HG02840 (cell line): ENCODE measurements around the gene TBX22.
"Not testable (repeated sequence)": the region's sequence is repeated elsewhere in the genome, so short reads cannot be mapped to it uniquely, and the experiment has no call there.

Experiments used
- ATAC-seq: cut with Tn5 transposase; IDR thresholded peaks from one replicate; pipeline ENCODE4 v1.9.1; 2021; ENCODE audit warnings: mild to moderate bottlenecking, moderate library complexity, moderate number of reproducible peaks; ENCODE audit not compliant: unreplicated experiment, low FRiP score

Gene TBX22, protein sequence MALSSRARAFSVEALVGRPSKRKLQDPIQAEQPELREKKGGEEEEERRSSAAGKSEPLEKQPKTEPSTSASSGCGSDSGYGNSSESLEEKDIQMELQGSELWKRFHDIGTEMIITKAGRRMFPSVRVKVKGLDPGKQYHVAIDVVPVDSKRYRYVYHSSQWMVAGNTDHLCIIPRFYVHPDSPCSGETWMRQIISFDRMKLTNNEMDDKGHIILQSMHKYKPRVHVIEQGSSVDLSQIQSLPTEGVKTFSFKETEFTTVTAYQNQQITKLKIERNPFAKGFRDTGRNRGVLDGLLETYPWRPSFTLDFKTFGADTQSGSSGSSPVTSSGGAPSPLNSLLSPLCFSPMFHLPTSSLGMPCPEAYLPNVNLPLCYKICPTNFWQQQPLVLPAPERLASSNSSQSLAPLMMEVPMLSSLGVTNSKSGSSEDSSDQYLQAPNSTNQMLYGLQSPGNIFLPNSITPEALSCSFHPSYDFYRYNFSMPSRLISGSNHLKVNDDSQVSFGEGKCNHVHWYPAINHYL

DNA sequence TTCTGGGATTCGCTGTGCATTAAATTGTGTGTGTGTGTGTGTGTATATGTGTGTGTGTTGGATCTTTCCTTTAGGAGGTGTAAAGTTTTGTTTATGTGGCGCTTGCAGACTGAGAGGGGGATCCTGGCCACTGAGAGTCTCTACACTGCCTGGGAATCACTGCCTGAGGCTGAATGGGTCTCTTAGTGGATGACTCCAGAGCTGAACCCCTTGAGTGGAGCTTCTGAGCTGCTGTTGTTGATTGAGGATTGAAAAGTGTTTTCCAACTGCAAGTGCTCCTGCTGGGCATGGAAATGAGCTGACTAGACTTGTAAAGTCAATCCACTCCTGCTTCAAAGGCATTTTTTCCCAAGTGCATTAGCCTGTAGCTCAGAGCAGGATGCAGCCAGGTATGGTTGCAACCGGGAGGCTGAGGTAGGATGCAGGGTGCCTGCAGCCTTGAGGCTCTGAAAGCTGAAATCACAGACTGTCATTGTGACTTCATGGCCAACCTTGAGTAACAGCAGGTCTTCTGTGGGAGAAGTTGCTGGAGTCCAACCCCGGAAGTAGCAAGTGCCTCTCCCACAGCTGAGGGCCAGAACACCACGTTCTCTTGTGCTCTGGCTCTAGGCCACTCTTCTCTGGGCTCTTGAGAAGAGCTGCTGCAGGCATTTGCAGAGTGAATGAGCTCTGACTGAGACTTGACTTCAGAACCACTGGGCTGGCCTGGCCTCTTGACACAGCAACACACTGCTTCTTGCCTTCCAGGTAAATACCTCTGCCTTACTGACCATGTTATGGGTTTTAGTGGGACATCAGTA is at the start of gene TBX22:
TSS of gene TBX22 (plus strand) at position 613 of the 800 bp plus-strand sequence. CDS start 7,517 bp downstream, outside the sequence.
- no peak for ATAC-seq

DNA sequence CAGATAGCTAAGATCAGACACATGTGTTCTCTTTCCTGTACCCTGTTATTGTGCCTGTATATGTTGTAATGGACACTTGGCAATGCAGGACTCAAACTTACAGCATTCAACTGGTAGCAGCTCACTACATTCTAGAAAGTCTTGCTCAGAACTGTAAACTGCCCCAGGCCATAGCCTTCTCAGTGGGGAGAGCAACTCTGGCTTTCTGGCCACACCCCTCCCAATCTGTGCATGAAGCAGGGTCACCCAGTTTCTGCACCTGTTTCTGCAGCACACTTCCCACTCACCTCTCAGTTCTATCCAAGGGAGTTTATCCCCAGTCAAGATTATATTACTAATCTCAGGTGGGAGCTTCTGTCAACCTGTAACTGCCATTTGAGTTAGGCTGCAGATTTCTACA is 38.9 kb upstream of the TBX22 start:
- no peak for ATAC-seq

DNA sequence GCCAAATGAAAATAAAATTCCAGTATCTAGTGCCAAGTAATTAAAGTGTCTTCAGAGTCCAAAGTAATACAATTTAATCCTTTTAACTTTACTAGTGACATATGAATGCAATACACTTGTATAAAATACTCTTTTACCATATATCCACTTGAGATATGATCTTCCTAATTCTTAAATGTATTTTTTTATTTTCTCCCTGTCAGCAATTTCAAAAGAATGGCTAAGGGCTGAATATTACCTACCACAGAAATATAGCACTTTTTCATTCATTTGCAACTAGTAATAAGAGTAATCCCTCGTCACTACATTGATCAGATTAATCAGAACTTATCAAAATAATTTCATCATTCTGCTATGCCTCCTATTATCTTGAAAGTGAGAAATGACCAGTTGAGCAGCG is 10.1 kb upstream of the TBX22 start:
- ATAC-seq, result no peak

DNA sequence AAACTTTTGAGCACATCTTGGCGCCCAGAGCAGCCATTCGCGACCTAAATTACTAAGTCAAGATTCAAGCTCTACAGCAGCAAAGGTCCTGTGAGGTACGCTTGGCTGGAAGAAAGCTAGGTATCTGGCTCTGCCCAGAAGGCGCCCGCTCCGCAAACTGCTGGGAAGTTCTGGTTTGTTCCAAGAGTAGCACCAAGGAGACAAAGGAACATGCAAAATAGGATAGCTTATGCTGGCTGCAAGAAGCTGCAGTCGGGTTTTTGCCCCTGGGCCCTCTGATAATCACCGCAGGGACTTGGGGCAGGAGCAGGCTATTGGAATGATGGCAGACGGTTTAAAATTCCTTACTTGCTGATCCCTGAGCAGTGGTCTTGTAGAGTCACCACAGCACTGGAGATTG is 3.0 kb upstream of the TBX22 start:
- no peak for ATAC-seq

DNA sequence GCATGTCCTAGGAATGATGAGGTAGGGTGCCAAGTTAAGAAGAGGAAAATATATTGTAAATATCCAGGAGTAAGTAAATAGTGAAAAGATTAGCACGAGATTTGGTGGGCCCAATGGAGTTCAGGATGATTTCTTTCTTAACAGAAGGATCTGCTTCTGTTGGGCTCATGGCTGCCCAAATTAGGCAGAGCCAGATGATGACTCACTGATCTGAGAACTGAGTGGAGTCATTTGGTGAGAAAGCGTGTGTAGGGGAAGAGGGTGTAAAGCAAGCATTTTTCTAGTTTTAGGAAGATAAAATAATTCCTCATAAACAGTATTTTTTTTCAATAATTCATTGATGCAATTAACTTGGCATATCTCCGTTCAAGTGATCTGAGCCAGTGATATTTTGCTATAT is 1.6 kb downstream of the TBX22 start:
- ATAC-seq, result no peak

DNA sequence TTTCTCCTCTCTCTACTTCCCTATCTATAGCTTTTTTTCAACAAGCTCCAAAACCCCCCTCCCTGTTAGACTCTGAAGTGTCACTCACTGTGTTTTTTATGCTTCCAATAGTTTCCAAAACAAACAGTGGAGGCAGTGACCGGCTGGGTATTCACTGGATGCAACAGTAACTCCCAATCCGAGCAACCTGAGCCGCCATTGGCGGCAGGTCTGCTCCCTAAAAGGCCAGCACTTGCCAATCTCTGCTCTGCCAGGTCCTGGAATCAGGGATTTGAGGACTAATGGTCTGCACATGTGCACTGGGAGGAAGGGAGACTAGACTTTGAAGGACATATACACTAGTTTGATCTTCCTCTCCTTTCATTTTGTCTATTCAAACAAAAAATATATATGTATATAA is 7.1 kb downstream of the TBX22 start:
- ATAC-seq, result no peak

DNA sequence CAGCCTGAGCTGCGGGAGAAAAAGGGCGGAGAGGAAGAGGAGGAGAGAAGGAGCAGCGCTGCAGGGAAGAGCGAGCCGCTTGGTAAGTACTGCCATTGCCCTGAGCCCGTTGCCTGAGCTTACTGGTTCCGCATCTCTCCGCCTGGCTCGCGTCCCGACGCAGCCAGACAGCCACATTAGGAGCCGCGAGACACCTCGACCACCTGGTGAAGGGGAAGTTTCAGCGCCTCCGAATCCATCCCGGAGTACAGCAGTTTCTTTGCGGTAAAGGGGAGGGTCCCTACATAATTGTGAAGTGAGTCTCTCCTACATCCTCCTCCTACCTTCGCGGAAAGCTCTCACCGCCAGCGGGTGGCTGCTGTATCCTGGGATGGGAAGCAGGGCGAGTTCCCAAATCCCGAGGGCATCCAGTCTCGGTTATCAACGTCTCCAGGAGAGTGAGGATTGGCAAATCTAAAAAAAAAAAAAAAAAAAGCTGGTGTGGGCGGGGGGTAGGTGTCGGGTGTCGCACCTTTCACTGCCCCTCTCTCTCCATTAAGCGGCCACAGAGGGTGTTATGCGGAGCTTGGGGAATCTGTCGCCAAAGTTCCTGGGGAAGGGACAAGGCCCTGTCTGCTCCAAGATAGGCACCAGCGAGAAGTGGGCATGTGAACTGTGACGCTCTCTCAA is 7.9 kb downstream of the TBX22 start:
- ATAC-seq, result no peak

DNA sequence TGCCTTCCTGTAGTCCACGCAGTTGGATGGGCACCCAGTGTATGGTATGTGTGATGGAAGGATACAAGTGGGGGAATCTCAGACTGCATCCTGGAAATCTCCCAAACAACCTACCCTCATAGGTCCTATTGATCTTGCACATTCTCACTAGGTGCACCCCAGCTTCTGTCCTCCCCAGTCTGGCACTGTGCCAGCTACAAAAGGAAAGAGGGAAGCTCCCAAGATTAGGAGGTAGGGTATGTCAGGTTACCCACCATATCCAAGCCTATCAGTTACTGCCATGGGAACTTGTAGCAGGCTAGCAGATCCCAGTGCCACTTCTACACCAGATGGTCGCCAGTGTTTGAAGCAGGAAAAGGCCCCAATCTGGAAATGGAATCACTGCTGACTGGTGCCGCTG is 11.6 kb downstream of the TBX22 start:
- no peak for ATAC-seq

DNA sequence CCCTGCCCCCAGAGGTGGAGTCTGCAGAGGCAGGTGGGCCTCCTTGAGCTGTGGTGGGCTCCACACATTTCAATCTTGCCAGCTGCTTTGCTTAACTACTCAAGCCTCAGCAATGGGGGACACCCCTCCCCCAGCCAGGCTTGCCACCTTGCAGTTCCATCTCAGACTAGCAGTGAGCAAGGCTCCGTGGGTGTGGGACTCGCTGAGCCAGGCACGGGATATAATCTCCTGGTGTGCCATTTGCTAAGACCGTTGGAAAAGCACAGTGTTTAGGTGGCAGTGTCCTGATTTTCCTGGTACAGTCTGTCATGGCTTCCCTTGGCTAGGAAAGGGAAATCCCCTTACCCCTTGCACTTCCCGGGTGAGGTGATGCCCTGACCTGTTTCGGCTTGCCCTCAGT is 51.6 kb downstream of the TBX22 start:
- ATAC-seq, result not testable (repeated sequence)

DNA sequence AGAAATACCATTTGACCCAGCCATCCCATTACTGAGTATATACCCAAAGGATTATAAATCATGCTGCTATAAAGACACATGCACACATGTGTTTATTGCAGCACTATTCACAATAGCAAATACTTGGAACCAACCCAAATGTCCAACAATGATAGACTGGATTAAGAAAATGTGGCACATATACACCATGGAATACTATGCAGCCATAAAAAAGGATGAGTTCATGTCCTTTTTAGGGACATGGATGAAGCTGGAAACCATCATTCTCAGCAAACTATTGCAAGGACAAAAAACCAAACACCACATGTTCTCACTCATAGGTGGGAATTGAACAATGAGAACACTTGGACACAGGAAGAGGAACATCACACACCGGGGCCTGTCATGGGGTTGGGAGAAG is 61.1 kb downstream of the TBX22 start:
- ATAC-seq, result not testable (repeated sequence)
